Measurements from ENCODE around the gene SYT9. TPM values are rescaled to one million over a fixed set of nuclear protein-coding genes. Genes with fewer than 3 reads are reported as not detected.

Gene SYT9
- total and polyA plus RNA-seq, 2 of the 8 experiments (the other 6 are each of a cell fraction or from before 2014, with no cell fraction given) = 1.5 to 2.9 TPM

DNA sequence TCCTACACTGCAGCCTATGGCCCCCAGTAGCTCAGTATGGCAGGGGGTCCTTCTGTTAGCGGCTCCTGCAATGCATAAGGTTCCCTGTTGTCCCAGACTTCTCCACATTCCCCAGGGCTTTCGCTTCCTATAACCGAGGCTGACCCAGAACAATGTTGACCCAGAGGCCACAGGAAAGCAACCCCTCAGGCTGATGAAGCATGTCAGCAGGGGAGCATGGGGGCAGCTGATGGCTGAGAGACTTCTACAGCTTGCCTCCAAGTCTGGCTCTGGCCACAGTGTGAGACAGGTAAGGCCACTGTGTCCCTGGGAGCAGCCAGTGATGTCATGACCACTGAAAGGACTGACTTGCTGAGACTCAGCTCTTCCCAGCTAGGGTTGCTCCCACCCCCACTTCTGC is 249.5 kb downstream of the SYT9 start (continued):
- no peak for TF ChIP-seq JUN (IDR thresholded peaks at IDR 0.05; ENCODE audit: low read depth, low read length)
- no peak for TF ChIP-seq TBP (IDR thresholded peaks at IDR 0.05; ENCODE audit: low read depth, low read length)

All from H1 (cell line).